NCI-H446 (cell line): ENCODE measurements around the gene PIK3R4.

Experiments used
- DNase-seq, 2 experiments: peaks; one replicate each; lab custom pipeline; 2025; lab: John Stamatoyannopoulos, UW

Gene PIK3R4

GRCh38 chr3:130640027-130640426, 106.6 kb downstream of the PIK3R4 start:
- no peak for DNase-seq

GRCh38 chr3:130636480-130637234, 110.0 kb downstream of the PIK3R4 start:
- no peak for DNase-seq

- DNase-seq: no peak
Measured at GRCh38 chr3:130635978-130636377, 110.7 kb downstream of the PIK3R4 start.

DNA sequence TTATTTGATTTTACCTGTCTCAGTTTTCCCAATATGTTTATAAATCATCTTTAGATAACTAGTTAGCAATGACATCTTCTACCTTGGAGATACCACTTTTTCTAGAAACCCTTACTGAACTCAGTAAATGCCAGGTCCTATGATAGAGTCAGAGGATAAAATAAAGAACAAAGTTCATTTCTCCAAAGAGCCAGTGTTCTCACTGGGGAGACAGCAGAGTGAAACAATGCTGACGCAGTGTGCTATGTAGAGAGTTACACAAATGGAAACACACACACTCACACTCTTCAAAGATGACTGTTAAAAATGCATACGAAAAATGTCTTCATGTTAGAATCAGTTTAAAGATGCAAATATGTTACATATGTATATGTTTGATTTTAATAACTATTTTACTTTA, 111.3 kb downstream of the PIK3R4 start:
- DNase-seq: no peak
